Stimulated activated memory B cell treated with anti-CD40 and anti-IgM and Interleukin-4, amounts not matched to agents 10 μg/mL and 1 μg/mL and 100 μg/mL, for 72 hours (primary cell): ENCODE measurements around the gene VDR.

Source experiments
- ATAC-seq: fragments of 150-1000 bp; cut with Tn5 transposase; 2 replicates; pipeline ENCODE4 v1.10.0; 2021
- H3K27ac Mint-ChIP-seq: one replicate; pipeline ENCODE4 v1.8.0; 2022; ENCODE audit warnings: mild to moderate bottlenecking, mixed read lengths
- H3K27me3 Mint-ChIP-seq: one replicate; pipeline ENCODE4 v1.8.0; 2022; ENCODE audit warnings: mixed read lengths
- H3K36me3 Mint-ChIP-seq: one replicate; pipeline ENCODE4 v1.8.0; 2022; ENCODE audit warnings: mixed read lengths
- H3K4me1 Mint-ChIP-seq: one replicate; pipeline ENCODE4 v1.8.0; 2022; ENCODE audit warnings: mixed read lengths
- H3K4me3 Mint-ChIP-seq: one replicate; pipeline ENCODE4 v1.8.0; 2022; ENCODE audit warnings: mild to moderate bottlenecking, moderate library complexity, mixed read lengths
- H3K9me3 Mint-ChIP-seq: one replicate; pipeline ENCODE4 v1.8.0; 2022; ENCODE audit warnings: mixed read lengths

Gene VDR

GRCh38 chr12:47876440-47876960 is 28.3 kb downstream of the VDR start:
- peaks cover 57% of the 10 kb centered on the region for H3K36me3 Mint-ChIP-seq
- H3K27ac Mint-ChIP-seq: no peak overlapping the region
- ATAC-seq: no peak
- H3K4me3 Mint-ChIP-seq: no peak overlapping the region
- H3K9me3 Mint-ChIP-seq: no peaks in the 10 kb centered on the region
- peaks cover 10% of the 10 kb centered on the region for H3K4me1 Mint-ChIP-seq
- H3K27me3 Mint-ChIP-seq: peaks cover 9% of the 10 kb centered on the region

GRCh38 chr12:47875746-47876439 is 28.9 kb downstream of the VDR start:
- no peak for ATAC-seq
- peaks cover 62% of the 10 kb centered on the region for H3K36me3 Mint-ChIP-seq
- H3K27ac Mint-ChIP-seq: no peak overlapping the region
- H3K4me1 Mint-ChIP-seq: peaks cover 15% of the 10 kb centered on the region
- no peaks in the 10 kb centered on the region for H3K9me3 Mint-ChIP-seq
- no peak overlapping the region for H3K4me3 Mint-ChIP-seq
- peaks cover 7% of the 10 kb centered on the region for H3K27me3 Mint-ChIP-seq

GRCh38 chr12:47874316-47874715 is 30.5 kb downstream of the VDR start:
- Mint-ChIP-seq H3K4me1 (peaks cover 31% of the 10 kb centered on the region), H3K27me3 (peaks cover 3% of the 10 kb centered on the region), H3K4me3 (no peak overlapping the region), H3K36me3 (peaks cover 54% of the 10 kb centered on the region), H3K27ac (no peak overlapping the region), H3K9me3 (no peaks in the 10 kb centered on the region)
- no peak for ATAC-seq

GRCh38 chr12:47870175-47870781 is 34.5 kb downstream of the VDR start:
- H3K4me3 Mint-ChIP-seq: no peak overlapping the region
- no peak for ATAC-seq
- peaks cover 59% of the 10 kb centered on the region for H3K4me1 Mint-ChIP-seq
- H3K9me3 Mint-ChIP-seq: no peaks in the 10 kb centered on the region
- H3K27me3 Mint-ChIP-seq: no peaks in the 10 kb centered on the region
- H3K27ac Mint-ChIP-seq: peak overlapping the region; percentile 79
- H3K36me3 Mint-ChIP-seq: peaks cover 30% of the 10 kb centered on the region

- H3K4me1 Mint-ChIP-seq: peaks cover 69% of the 10 kb centered on the region
- peaks cover 26% of the 10 kb centered on the region for H3K36me3 Mint-ChIP-seq
- no peaks in the 10 kb centered on the region for H3K27me3 Mint-ChIP-seq
- peak; percentile 87 for ATAC-seq
- H3K27ac Mint-ChIP-seq: peak overlapping the region; percentile 79
- no peaks in the 10 kb centered on the region for H3K9me3 Mint-ChIP-seq
- H3K4me3 Mint-ChIP-seq: peak overlapping the region; percentile 5
Observed at GRCh38 chr12:47868552-47869031, 36.2 kb downstream of the VDR start.

- ATAC-seq: peak; percentile 24
- Mint-ChIP-seq H3K4me3 (no peak overlapping the region), H3K36me3 (peaks cover 23% of the 10 kb centered on the region)
Observed at GRCh38 chr12:47868041-47868440, 36.8 kb downstream of the VDR start.

GRCh38 chr12:47867495-47867941 is 37.3 kb downstream of the VDR start:
- Mint-ChIP-seq H3K9me3 (no peaks in the 10 kb centered on the region), H3K27me3 (no peaks in the 10 kb centered on the region), H3K4me1 (peaks cover 69% of the 10 kb centered on the region), H3K4me3 (no peak overlapping the region), H3K36me3 (peaks cover 20% of the 10 kb centered on the region), H3K27ac (peak overlapping the region; percentile 79)
- peak; percentile 2 for ATAC-seq

More at GRCh38 chr12:47868041-47868440, 36.8 kb downstream of the VDR start:
- Mint-ChIP-seq H3K27me3 (no peaks in the 10 kb centered on the region), H3K9me3 (no peaks in the 10 kb centered on the region), H3K27ac (peak overlapping the region; percentile 79), H3K4me1 (peaks cover 69% of the 10 kb centered on the region)

GRCh38 chr12:47864646-47865235 is 40.1 kb downstream of the VDR start:
- Mint-ChIP-seq H3K4me1 (peaks cover 55% of the 10 kb centered on the region), H3K27me3 (no peaks in the 10 kb centered on the region), H3K27ac (no peak overlapping the region), H3K4me3 (no peak overlapping the region), H3K9me3 (no peaks in the 10 kb centered on the region), H3K36me3 (peaks cover 13% of the 10 kb centered on the region)
- no peak for ATAC-seq

- peaks cover 53% of the 10 kb centered on the region for H3K4me1 Mint-ChIP-seq
- no peak for ATAC-seq
- H3K27me3 Mint-ChIP-seq: no peaks in the 10 kb centered on the region
- H3K27ac Mint-ChIP-seq: no peak overlapping the region
- H3K9me3 Mint-ChIP-seq: no peaks in the 10 kb centered on the region
- no peak overlapping the region for H3K4me3 Mint-ChIP-seq
- peaks cover 13% of the 10 kb centered on the region for H3K36me3 Mint-ChIP-seq
Observed at GRCh38 chr12:47863985-47864384, 40.8 kb downstream of the VDR start.

GRCh38 chr12:47863467-47863866 is 41.3 kb downstream of the VDR start:
- no peaks in the 10 kb centered on the region for H3K9me3 Mint-ChIP-seq
- H3K27ac Mint-ChIP-seq: no peak overlapping the region
- peaks cover 52% of the 10 kb centered on the region for H3K4me1 Mint-ChIP-seq
- ATAC-seq: no peak
- H3K27me3 Mint-ChIP-seq: no peaks in the 10 kb centered on the region
- H3K4me3 Mint-ChIP-seq: no peak overlapping the region
- peaks cover 17% of the 10 kb centered on the region for H3K36me3 Mint-ChIP-seq

GRCh38 chr12:47862881-47863280 is 41.9 kb downstream of the VDR start:
- Mint-ChIP-seq H3K27ac (no peak overlapping the region), H3K27me3 (no peaks in the 10 kb centered on the region), H3K9me3 (no peaks in the 10 kb centered on the region), H3K4me1 (peaks cover 48% of the 10 kb centered on the region), H3K36me3 (peaks cover 18% of the 10 kb centered on the region), H3K4me3 (no peak overlapping the region)
- no peak for ATAC-seq

GRCh38 chr12:47862167-47862750 is 42.5 kb downstream of the VDR start:
- Mint-ChIP-seq H3K9me3 (no peaks in the 10 kb centered on the region), H3K4me3 (no peak overlapping the region), H3K27ac (no peak overlapping the region), H3K27me3 (no peaks in the 10 kb centered on the region), H3K4me1 (peaks cover 42% of the 10 kb centered on the region), H3K36me3 (peaks cover 24% of the 10 kb centered on the region)
- no peak for ATAC-seq

- Mint-ChIP-seq H3K4me3 (no peak overlapping the region), H3K27ac (peak overlapping the region; percentile 80), H3K36me3 (peaks cover 32% of the 10 kb centered on the region), H3K27me3 (no peaks in the 10 kb centered on the region), H3K4me1 (peaks cover 37% of the 10 kb centered on the region), H3K9me3 (no peaks in the 10 kb centered on the region)
- ATAC-seq: no peak
Observed at GRCh38 chr12:47860873-47861272, 43.9 kb downstream of the VDR start.

- H3K36me3 Mint-ChIP-seq: peaks cover 36% of the 10 kb centered on the region
Observed at GRCh38 chr12:47860279-47860841, 44.4 kb downstream of the VDR start.

More at GRCh38 chr12:47860279-47860841, 44.4 kb downstream of the VDR start:
- Mint-ChIP-seq H3K27ac (peak overlapping the region; percentile 80), H3K27me3 (no peaks in the 10 kb centered on the region), H3K4me3 (no peak overlapping the region), H3K4me1 (peaks cover 35% of the 10 kb centered on the region), H3K9me3 (no peaks in the 10 kb centered on the region)
- ATAC-seq: peak; percentile 85
